HG03378 (cell line): ENCODE measurements around the gene THUMPD1.
"Not testable (repeated sequence)": the region's sequence is repeated elsewhere in the genome, so short reads cannot be mapped to it uniquely, and the experiment has no call there.

Experiments used
- ATAC-seq: cut with Tn5 transposase; IDR thresholded peaks from one replicate; pipeline ENCODE4 v1.9.1; 2021; ENCODE audit warnings: mild to moderate bottlenecking, moderate library complexity; ENCODE audit not compliant: unreplicated experiment

The THUMPD1 gene

DNA sequence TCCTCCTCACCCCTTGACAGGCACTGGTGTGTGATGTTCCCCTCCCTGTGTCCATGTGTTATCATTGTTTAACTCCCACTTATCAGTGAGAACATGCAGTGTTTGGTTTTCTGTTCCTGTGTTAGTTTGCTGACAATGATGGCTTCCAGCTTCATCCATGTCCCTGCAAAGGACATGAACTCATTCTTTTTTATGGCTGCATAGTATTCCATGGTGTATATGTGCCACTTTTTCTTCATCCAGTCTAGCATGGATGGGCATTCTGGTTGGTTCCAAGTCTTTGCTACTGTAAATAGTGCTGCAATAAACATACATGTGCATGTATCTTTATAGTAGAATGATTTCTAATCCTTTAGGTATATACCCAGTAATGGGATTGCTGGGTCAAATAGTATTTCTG lies 39.9 kb downstream of the THUMPD1 start:
- ATAC-seq, result not testable (repeated sequence)

DNA sequence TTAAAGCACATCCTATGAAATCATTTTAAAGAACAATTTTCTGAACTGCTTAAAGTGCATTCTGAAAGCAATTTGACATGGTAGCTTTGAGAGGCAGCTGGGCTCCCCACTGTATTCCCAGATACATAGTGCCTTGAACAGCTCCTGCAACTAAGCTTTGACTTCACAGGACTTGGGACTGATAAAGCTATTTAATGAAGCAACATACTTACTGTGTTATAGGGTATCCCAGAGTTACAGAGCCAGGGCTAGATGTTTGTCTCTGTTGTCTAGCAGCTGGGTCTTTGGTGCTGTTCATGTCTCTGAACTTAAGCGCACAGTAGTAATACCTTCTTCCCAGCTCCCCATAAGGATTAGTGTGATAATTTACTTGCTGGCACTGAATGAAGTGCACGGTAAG lies 45.0 kb downstream of the THUMPD1 start:
- no peak for ATAC-seq

GRCh38 chr16:20695024-20695423 lies 46.6 kb downstream of the THUMPD1 start:
- no peak for ATAC-seq

DNA sequence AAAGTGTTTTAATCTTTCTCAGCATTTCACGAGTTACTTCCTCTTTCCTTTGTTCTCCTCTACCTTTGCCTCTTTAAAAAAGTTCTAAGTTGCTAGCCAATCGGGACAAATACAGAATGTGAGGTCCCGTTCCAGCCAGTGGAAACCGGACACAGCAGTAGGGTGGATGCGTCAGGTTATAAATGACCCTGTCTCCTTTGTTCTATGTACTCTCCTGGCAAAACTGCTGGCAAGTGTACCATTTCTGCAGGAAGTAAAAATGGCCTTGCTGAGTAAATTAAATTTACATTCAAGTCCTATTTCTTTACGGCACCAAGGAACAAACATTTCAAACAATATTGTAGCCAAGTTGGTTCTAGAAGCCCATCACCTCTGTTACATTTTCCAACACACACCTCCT lies 47.5 kb downstream of the THUMPD1 start:
- ATAC-seq, result not testable (repeated sequence)

DNA sequence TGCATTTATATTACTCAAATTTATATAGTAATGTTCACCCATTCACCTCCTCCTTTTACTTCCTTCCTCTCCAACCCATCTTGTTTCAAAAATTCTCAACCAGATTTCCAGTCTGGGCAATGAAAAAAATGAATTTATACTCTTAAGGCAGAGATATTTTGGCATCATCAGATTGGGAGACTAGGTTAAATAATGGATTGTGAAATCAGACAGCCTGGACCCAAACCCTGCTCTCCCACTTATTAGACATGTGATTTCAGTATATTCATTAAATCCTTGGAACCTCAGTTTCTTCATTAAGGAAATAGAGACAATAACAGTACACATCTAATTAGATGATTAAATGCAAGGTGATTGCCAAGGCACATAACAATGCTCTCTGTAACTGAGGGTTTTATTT lies 52.0 kb downstream of the THUMPD1 start:
- ATAC-seq, result no peak

- no peak for ATAC-seq
Measured at GRCh38 chr16:20683812-20684211, 57.8 kb downstream of the THUMPD1 start.
